GM23338 (cell line): ENCODE measurements around the gene CROCC2. TPM values are rescaled to one million over a fixed set of nuclear protein-coding genes. Genes with fewer than 3 reads are reported as not detected.

Experiments
- ATAC-seq: fragments of 200-7000 bp; cut with Tn5 transposase; 3 replicates; pipeline ENCODE4 v1.9.1; 2020
- DNase-seq: peaks from one replicate; pipeline ENCODE4 v3.0.0-alpha.2; 2015; ENCODE audit warnings: low spot score
- H2AFZ ChIP-seq: fragments of 200-600 bp; sonication (generic); 2 replicates; pipeline ENCODE4 v1.8.0; 2016; ENCODE audit warnings: antibody characterized with exemption, mild to moderate bottlenecking, moderate library complexity
- H3F3A ChIP-seq: fragments of 200-600 bp; sonication (generic); replicated peaks from 2 replicates; pipeline ENCODE4 v1.8.0; 2017; ENCODE audit warnings: antibody characterized with exemption, mixed run types, low read depth
- H3K27ac ChIP-seq: fragments of 200-600 bp; sonication (generic); 2 replicates; pipeline ENCODE4 v1.6.1; 2016; ENCODE audit warnings: low read depth
- H3K27me3 ChIP-seq: fragments of 200-600 bp; sonication (generic); 2 replicates; pipeline ENCODE4 v1.8.0; 2016; ENCODE audit warnings: mild to moderate bottlenecking, mixed run types, moderate library complexity; ENCODE audit not compliant: insufficient read depth
- H3K36me3 ChIP-seq: fragments of 200-600 bp; sonication (generic); 2 replicates; pipeline ENCODE4 v1.8.0; 2016; ENCODE audit warnings: mild to moderate bottlenecking; ENCODE audit not compliant: insufficient read depth
- H3K4me1 ChIP-seq: fragments of 200-600 bp; sonication (generic); 2 replicates; pipeline ENCODE4 v1.8.0; 2016; ENCODE audit warnings: mild to moderate bottlenecking, moderate library complexity; ENCODE audit not compliant: insufficient read depth
- H3K4me2 ChIP-seq: fragments of 200-600 bp; sonication (generic); 2 replicates; pipeline ENCODE4 v1.7.1; 2017; ENCODE audit warnings: mixed run types
- H3K4me3 ChIP-seq: fragments of 200-600 bp; sonication (generic); 2 replicates; pipeline ENCODE4 v1.6.1; 2016; ENCODE audit warnings: mixed run types
- H3K79me2 ChIP-seq: fragments of 200-600 bp; sonication (generic); replicated peaks from 2 replicates; pipeline ENCODE4 v1.8.0; 2017; ENCODE audit warnings: mild to moderate bottlenecking; ENCODE audit not compliant: insufficient read depth
- H3K9me2 ChIP-seq: fragments of 200-600 bp; sonication (generic); 2 replicates; pipeline ENCODE4 v1.8.0; 2017; ENCODE audit not compliant: insufficient read depth
- H4K20me1 ChIP-seq: fragments of 200-600 bp; sonication (generic); replicated peaks from 2 replicates; pipeline ENCODE4 v1.8.0; 2017; ENCODE audit warnings: mild to moderate bottlenecking; ENCODE audit not compliant: insufficient read depth
- H3K27ac Mint-ChIP-seq: 2 replicates; pipeline ENCODE4 v1.8.0; 2020; ENCODE audit warnings: inconsistent platforms, mild to moderate bottlenecking, moderate library complexity, mixed read lengths
- H3K27me3 Mint-ChIP-seq: 3 replicates; pipeline ENCODE4 v1.8.0; 2022; ENCODE audit warnings: low read depth, mild to moderate bottlenecking, moderate library complexity, mixed read lengths, inconsistent platforms; ENCODE audit not compliant: insufficient read depth, poor library complexity
- H3K36me3 Mint-ChIP-seq: 3 replicates; pipeline ENCODE4 v1.8.0; 2021; ENCODE audit warnings: low read depth, mild to moderate bottlenecking, inconsistent platforms, moderate library complexity, mixed read lengths
- H3K4me1 Mint-ChIP-seq: 3 replicates; pipeline ENCODE4 v1.8.0; 2020; ENCODE audit warnings: mild to moderate bottlenecking, inconsistent platforms, mixed read lengths
- H3K4me3 Mint-ChIP-seq: 3 replicates; pipeline ENCODE4 v1.8.0; 2021; ENCODE audit warnings: moderate library complexity, mild to moderate bottlenecking, inconsistent platforms, mixed read lengths
- H3K9me3 Mint-ChIP-seq: 3 replicates; pipeline ENCODE4 v1.8.0; 2020; ENCODE audit warnings: moderate library complexity, mild to moderate bottlenecking, inconsistent platforms, mixed read lengths
- ETS1 ChIP-seq: IDR thresholded peaks from 2 replicates; pipeline ENCODE4 v1.6.1; 2016; ENCODE audit warnings: antibody characterized with exemption
- REST ChIP-seq: IDR thresholded peaks from one replicate; pipeline ENCODE4 v1.6.1; 2018; ENCODE audit warnings: antibody characterized with exemption; ENCODE audit not compliant: unreplicated experiment
- ZNF331 ChIP-seq: fragments of 250-450 bp; sonication (Bioruptor Pico); IDR thresholded peaks from 2 replicates; pipeline ENCODE4 v1.5.0; 2020; ENCODE audit warnings: low read depth, mild to moderate bottlenecking, moderate library complexity
- ZNF462 ChIP-seq: fragments of 250-450 bp; sonication (Bioruptor Pico); IDR thresholded peaks from 2 replicates; pipeline ENCODE4 v1.5.0; 2020; ENCODE audit warnings: mild to moderate bottlenecking, moderate library complexity
- polyA plus RNA-seq: library from polyadenylated mRNA; unstranded; fragments of >200 nt; fragmentation: Nextera tagmentation; extraction: Ambion mirVana; gene quantifications from 2 replicates; pipeline ENCODE4 v1.2.1, GENCODE V29; 2016
- total RNA-seq: library from RNA; depleted of rRNA; stranded (reverse); fragments of >200 nt; shearing (Covaris generic); gene quantifications from 2 replicates; pipeline ENCODE4 v1.2.3, GENCODE V29; 2014

CROCC2 gene
- total and polyA plus RNA-seq, 2 experiments from 2014 or later = not detected

- H3K79me2 ChIP-seq = no peaks in the 10 kb centered on the region
- no peak overlapping the region for H3K27ac ChIP-seq
- H3K9me2 ChIP-seq = no peaks in the 10 kb centered on the region
- no peaks in the 10 kb centered on the region for H3K36me3 Mint-ChIP-seq
- no peaks in the 10 kb centered on the region for H3K4me1 ChIP-seq
- H3K9me3 Mint-ChIP-seq = no peaks in the 10 kb centered on the region; the same call in 1 of the 3 replicates
- DNase-seq = peak; percentile 48
- no peaks in the 10 kb centered on the region for H3K36me3 ChIP-seq
- peak; percentile 10; the same call in 2 of the 3 replicates for ATAC-seq
- TF ChIP-seq ZNF462 (CRISPR knock-in tag) = no peak
- no peaks in the 10 kb centered on the region for H4K20me1 ChIP-seq
- peak overlapping the region; percentile 38; the same call in 1 of the 2 replicates for H2AFZ ChIP-seq
- no peak overlapping the region for H3K4me2 ChIP-seq
- peaks cover 12% of the 10 kb centered on the region for H3K27me3 Mint-ChIP-seq
- H3F3A ChIP-seq = no peaks in the 10 kb centered on the region
- H3K4me3 ChIP-seq = no peak overlapping the region
- H3K27me3 ChIP-seq = no peaks in the 10 kb centered on the region
- H3K4me1 Mint-ChIP-seq = no peaks in the 10 kb centered on the region
- H3K4me3 Mint-ChIP-seq = no peak overlapping the region
- H3K27ac Mint-ChIP-seq = no peak overlapping the region
Observed at GRCh38 chr2:240991378-240992263, 85.5 kb downstream of the CROCC2 start.

GRCh38 chr2:240992572-240993291 is 86.6 kb downstream of the CROCC2 start:
- Histone ChIP-seq H3K4me2 (no peak overlapping the region), H3K79me2 (no peaks in the 10 kb centered on the region), H3K27me3 (no peaks in the 10 kb centered on the region), H3K9me2 (no peaks in the 10 kb centered on the region), H3K4me1 (no peaks in the 10 kb centered on the region), H3F3A (no peaks in the 10 kb centered on the region), H2AFZ (no peak overlapping the region), H3K4me3 (no peak overlapping the region), H3K27ac (no peak overlapping the region), H3K36me3 (no peaks in the 10 kb centered on the region), H4K20me1 (no peaks in the 10 kb centered on the region)
- no peak for ATAC-seq
- Mint-ChIP-seq H3K36me3 (no peaks in the 10 kb centered on the region; the same call in 2 of the 3 replicates), H3K4me1 (peaks cover 4% of the 10 kb centered on the region; the same call in 1 of the 3 replicates), H3K27me3 (peaks cover 12% of the 10 kb centered on the region), H3K9me3 (no peaks in the 10 kb centered on the region; the same call in 1 of the 3 replicates), H3K4me3 (no peak overlapping the region), H3K27ac (no peak overlapping the region)
- DNase-seq = no peak
- TF ChIP-seq ZNF331 (CRISPR knock-in tag) (no peak), ETS1 (no peak), REST (no peak)
